Measurements from ENCODE around the gene TACC2.

Gene TACC2

GRCh38 chr10:122097935-122098334 lies 109.0 kb downstream of the TACC2 start:
- TF ChIP-seq ZFP3 (CRISPR knock-in tag; IDR thresholded peaks at IDR 0.05) (no peak), POU6F1 (CRISPR knock-in tag; IDR thresholded peaks at IDR 0.05; ENCODE audit: borderline replicate concordance, low read depth) (no peak), CSDC2 (CRISPR knock-in tag; IDR thresholded peaks at IDR 0.05) (no peak), ESRRG (CRISPR knock-in tag; IDR thresholded peaks at IDR 0.05) (no peak), BACH2 (CRISPR knock-in tag; IDR thresholded peaks at IDR 0.05; ENCODE audit: borderline replicate concordance) (no peak), RARB (CRISPR knock-in tag; IDR thresholded peaks at IDR 0.05) (no peak), PPARA (CRISPR knock-in tag; IDR thresholded peaks at IDR 0.05; ENCODE audit: borderline replicate concordance) (no peak), CREB5 (CRISPR knock-in tag; IDR thresholded peaks at IDR 0.05; ENCODE audit: low read depth) (no peak), SNAI2 (CRISPR knock-in tag; IDR thresholded peaks at IDR 0.05) (no peak), OSR1 (CRISPR knock-in tag; IDR thresholded peaks at IDR 0.05) (no peak), ZNF565 (CRISPR knock-in tag; conservative IDR thresholded peaks at IDR 0.05; ENCODE audit: low read depth) (no peak), TCF4 (CRISPR knock-in tag; IDR thresholded peaks at IDR 0.05; ENCODE audit: borderline replicate concordance) (no peak), ZFP30 (CRISPR knock-in tag; IDR thresholded peaks at IDR 0.05) (no peak), ZNF8 (CRISPR knock-in tag; IDR thresholded peaks at IDR 0.05) (no peak), ISL1 (CRISPR knock-in tag; IDR thresholded peaks at IDR 0.05) (no peak), ZC3H10 (CRISPR knock-in tag; IDR thresholded peaks at IDR 0.05) (no peak), GLIS3 (CRISPR knock-in tag; IDR thresholded peaks at IDR 0.05) (no peak)
- TF ChIP-seq, protein P1, sequence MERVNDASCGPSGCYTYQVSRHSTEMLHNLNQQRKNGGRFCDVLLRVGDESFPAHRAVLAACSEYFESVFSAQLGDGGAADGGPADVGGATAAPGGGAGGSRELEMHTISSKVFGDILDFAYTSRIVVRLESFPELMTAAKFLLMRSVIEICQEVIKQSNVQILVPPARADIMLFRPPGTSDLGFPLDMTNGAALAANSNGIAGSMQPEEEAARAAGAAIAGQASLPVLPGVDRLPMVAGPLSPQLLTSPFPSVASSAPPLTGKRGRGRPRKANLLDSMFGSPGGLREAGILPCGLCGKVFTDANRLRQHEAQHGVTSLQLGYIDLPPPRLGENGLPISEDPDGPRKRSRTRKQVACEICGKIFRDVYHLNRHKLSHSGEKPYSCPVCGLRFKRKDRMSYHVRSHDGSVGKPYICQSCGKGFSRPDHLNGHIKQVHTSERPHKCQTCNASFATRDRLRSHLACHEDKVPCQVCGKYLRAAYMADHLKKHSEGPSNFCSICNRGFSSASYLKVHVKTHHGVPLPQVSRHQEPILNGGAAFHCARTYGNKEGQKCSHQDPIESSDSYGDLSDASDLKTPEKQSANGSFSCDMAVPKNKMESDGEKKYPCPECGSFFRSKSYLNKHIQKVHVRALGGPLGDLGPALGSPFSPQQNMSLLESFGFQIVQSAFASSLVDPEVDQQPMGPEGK (CRISPR knock-in tag; IDR thresholded peaks at IDR 0.05; ENCODE audit: borderline replicate concordance): no peak
- no peak for ATAC-seq

- no peak for ATAC-seq
Observed at GRCh38 chr10:122098924-122099323, 110.0 kb downstream of the TACC2 start.

DNA sequence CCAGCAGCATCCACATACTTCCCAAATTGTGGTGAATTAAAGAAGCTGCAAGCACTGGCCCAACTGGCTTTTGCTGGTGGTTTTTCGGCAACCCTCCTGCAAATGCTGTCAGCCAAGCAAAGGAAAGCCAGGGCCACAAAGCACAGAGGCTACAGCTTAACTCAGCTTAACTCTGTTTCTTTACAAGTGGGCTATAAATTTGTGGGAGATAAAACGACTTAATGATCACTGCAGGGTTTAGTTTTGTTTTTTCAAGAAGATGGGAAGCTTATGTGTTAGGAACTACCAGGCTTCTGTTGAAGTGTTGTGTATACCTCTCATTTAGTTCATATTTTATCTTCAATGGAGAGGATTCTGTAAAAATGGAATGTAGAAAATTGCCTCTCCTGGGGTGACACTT lies 110.6 kb downstream of the TACC2 start:
- no peak for ATAC-seq
- no peak for TF ChIP-seq PPARA (CRISPR knock-in tag; IDR thresholded peaks at IDR 0.05; ENCODE audit: borderline replicate concordance)
- no peak for TF ChIP-seq ZNF565 (CRISPR knock-in tag; conservative IDR thresholded peaks at IDR 0.05; ENCODE audit: low read depth)
- no peak for TF ChIP-seq ISL1 (CRISPR knock-in tag; IDR thresholded peaks at IDR 0.05)
- TF ChIP-seq OSR1 (CRISPR knock-in tag; IDR thresholded peaks at IDR 0.05): no peak
- TF ChIP-seq TSHZ2 (CRISPR knock-in tag; IDR thresholded peaks at IDR 0.05): no peak
- TF ChIP-seq ARNTL (CRISPR knock-in tag; IDR thresholded peaks at IDR 0.05; ENCODE audit: borderline replicate concordance, low read depth): no peak
- no peak for TF ChIP-seq ZFP3 (CRISPR knock-in tag; IDR thresholded peaks at IDR 0.05)
- TF ChIP-seq TCF4 (CRISPR knock-in tag; IDR thresholded peaks at IDR 0.05; ENCODE audit: borderline replicate concordance): no peak
- TF ChIP-seq CREB5 (CRISPR knock-in tag; IDR thresholded peaks at IDR 0.05; ENCODE audit: low read depth): no peak
- no peak for TF ChIP-seq RARB (CRISPR knock-in tag; IDR thresholded peaks at IDR 0.05)
- TF ChIP-seq ZFP30 (CRISPR knock-in tag; IDR thresholded peaks at IDR 0.05): no peak
- TF ChIP-seq SNAI2 (CRISPR knock-in tag; IDR thresholded peaks at IDR 0.05): no peak
- no peak for TF ChIP-seq TOX (CRISPR knock-in tag; IDR thresholded peaks at IDR 0.05; ENCODE audit: borderline replicate concordance)

More at GRCh38 chr10:122098924-122099323, 110.0 kb downstream of the TACC2 start:
- TF ChIP-seq POU6F1 (CRISPR knock-in tag; IDR thresholded peaks at IDR 0.05; ENCODE audit: borderline replicate concordance, low read depth) (no peak), ESRRG (CRISPR knock-in tag; IDR thresholded peaks at IDR 0.05) (no peak), ZNF70 (CRISPR knock-in tag; IDR thresholded peaks at IDR 0.05) (no peak), ISL1 (CRISPR knock-in tag; IDR thresholded peaks at IDR 0.05) (no peak), RARB (CRISPR knock-in tag; IDR thresholded peaks at IDR 0.05) (no peak), PPARA (CRISPR knock-in tag; IDR thresholded peaks at IDR 0.05; ENCODE audit: borderline replicate concordance) (no peak), SNAI2 (CRISPR knock-in tag; IDR thresholded peaks at IDR 0.05) (no peak), TOX (CRISPR knock-in tag; IDR thresholded peaks at IDR 0.05; ENCODE audit: borderline replicate concordance) (no peak), ARNTL (CRISPR knock-in tag; IDR thresholded peaks at IDR 0.05; ENCODE audit: borderline replicate concordance, low read depth) (no peak), OSR1 (CRISPR knock-in tag; IDR thresholded peaks at IDR 0.05) (no peak), ZNF565 (CRISPR knock-in tag; conservative IDR thresholded peaks at IDR 0.05; ENCODE audit: low read depth) (no peak)

All from SK-N-SH treated with all-trans-retinoic acid at 6 μM for 48 hours (cell line).